Mucosa of rectum (tissue), 2 donors: ENCODE data around the gene BAZ2B.

ENCODE experiments used
- H3K27ac ChIP-seq, 2 donors: one replicate each; pipeline ENCODE4 v1.7.0; 2013; ENCODE audit warnings: inconsistent platforms in 2 of 2, low read depth in 2 of 2, low read length in 2 of 2
- H3K27me3 ChIP-seq, 2 donors: one replicate each; pipeline ENCODE4 v1.7.0; 2013; ENCODE audit warnings: low read length in 2 of 2; ENCODE audit not compliant: control insufficient read depth in 2 of 2, insufficient read depth in 2 of 2
- H3K36me3 ChIP-seq, 2 donors: one replicate each; pipeline ENCODE4 v1.7.0; 2013; ENCODE audit warnings: low read length in 2 of 2; ENCODE audit not compliant: control insufficient read depth in 2 of 2, insufficient read depth in 2 of 2
- H3K4me1 ChIP-seq, 2 donors: one replicate each; pipeline ENCODE4 v1.7.0; 2013; ENCODE audit warnings: low read length in 2 of 2, mild to moderate bottlenecking in 1 of 2; ENCODE audit not compliant: control insufficient read depth in 2 of 2, insufficient read depth in 2 of 2
- H3K4me3 ChIP-seq, 2 donors: one replicate each; pipeline ENCODE4 v1.7.0; 2013; ENCODE audit warnings: low read length in 2 of 2
- H3K9ac ChIP-seq, 2 donors: one replicate each; pipeline ENCODE4 v1.7.0; 2013; ENCODE audit warnings: low read length in 2 of 2, low read depth in 1 of 2, mild to moderate bottlenecking in 1 of 2
- H3K9me3 ChIP-seq, 2 donors: one replicate each; pipeline ENCODE4 v1.7.0; 2013; ENCODE audit warnings: low read length in 2 of 2; ENCODE audit not compliant: control insufficient read depth in 2 of 2
- donor health status: healthy.
- donor health status: Normal muscosa, but diverticular disease.

BAZ2B gene

DNA sequence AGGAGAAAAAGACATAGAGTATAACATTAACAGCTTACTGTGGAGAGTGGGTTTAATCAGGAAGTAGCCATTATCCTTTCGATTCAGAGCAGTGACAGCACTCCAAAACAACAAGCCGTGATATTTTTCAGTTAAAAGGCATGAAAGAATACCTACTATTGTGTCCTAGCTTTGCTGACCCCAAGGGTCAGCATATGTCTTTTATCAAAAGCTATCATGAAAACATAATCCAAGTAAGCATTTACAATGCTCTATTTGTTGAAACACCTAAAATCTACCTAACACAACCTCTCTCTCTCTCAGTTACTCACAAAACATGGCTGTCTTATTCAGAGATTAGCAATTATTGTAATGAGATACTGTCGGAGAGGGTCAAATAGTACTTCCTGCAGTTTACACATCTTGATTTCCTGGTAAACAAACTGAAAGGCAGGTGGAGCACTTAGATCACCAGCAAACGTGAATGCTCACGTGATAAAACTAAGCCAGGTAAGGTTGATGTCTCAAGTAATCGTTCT, 100.0 kb downstream of the BAZ2B start:
- no peaks in the 10 kb centered on the region for H3K9me3 ChIP-seq
- H3K4me3 ChIP-seq: peak overlapping the region; percentile 75 to 84
- peaks cover 0 to 3% of the 10 kb centered on the region in 2 donors for H3K4me1 ChIP-seq
- H3K27ac ChIP-seq: peak overlapping the region; percentile 79 to 87
- no peaks in the 10 kb centered on the region for H3K36me3 ChIP-seq
- peak overlapping the region; percentile 69 to 70 for H3K9ac ChIP-seq
- no peaks in the 10 kb centered on the region for H3K27me3 ChIP-seq

DNA sequence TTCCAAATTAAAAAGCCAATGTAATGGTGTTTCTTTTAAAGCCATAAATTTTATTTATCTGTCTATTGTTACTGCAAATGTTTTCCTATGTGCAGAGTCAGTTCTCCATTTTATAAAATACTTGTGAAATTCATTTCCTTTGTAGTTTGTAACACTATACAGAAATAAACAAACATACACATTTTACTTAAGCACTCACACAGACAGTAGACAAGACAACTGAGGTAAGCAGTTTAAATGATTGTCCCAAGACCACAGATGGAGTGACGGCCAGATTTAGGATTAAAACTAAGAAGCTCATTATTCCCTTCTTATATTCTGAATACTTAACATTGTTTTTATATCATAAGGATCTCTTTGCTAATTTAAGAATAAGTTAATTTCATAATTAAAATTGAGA, 100.9 kb downstream of the BAZ2B start:
- Histone ChIP-seq H3K36me3 (no peaks in the 10 kb centered on the region), H3K27me3 (no peaks in the 10 kb centered on the region), H3K4me3 (peak overlapping the region; percentile 75 to 84), H3K4me1 (peaks cover 0 to 3% of the 10 kb centered on the region in 2 donors), H3K9me3 (no peaks in the 10 kb centered on the region), H3K27ac (no peak overlapping the region), H3K9ac (peak overlapping the region in 1 of 2 donors; percentile 70)

DNA sequence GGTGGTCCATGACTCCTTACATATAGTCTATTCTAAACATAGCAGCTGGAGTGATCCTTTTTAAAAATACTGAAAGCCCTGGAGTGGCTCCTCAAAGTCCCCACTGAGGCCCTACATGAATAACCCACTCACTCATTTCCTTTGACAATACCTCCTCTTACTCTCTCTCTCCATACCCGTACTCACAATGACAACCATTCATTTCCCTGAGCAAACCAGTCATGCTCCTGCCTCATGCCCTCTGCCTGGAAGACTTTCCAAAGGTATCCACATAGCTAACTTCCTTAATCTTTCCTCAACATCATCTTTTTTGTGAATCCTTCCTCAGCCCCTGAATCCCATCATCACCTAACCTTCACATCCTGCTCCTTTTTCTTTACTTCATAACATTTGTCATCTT, 102.6 kb downstream of the BAZ2B start:
- no peak overlapping the region for H3K4me3 ChIP-seq
- no peak overlapping the region for H3K9ac ChIP-seq
- no peaks in the 10 kb centered on the region for H3K27me3 ChIP-seq
- H3K36me3 ChIP-seq: no peaks in the 10 kb centered on the region
- H3K27ac ChIP-seq: no peak overlapping the region
- peaks cover 0 to 3% of the 10 kb centered on the region in 2 donors for H3K4me1 ChIP-seq
- H3K9me3 ChIP-seq: no peaks in the 10 kb centered on the region

DNA sequence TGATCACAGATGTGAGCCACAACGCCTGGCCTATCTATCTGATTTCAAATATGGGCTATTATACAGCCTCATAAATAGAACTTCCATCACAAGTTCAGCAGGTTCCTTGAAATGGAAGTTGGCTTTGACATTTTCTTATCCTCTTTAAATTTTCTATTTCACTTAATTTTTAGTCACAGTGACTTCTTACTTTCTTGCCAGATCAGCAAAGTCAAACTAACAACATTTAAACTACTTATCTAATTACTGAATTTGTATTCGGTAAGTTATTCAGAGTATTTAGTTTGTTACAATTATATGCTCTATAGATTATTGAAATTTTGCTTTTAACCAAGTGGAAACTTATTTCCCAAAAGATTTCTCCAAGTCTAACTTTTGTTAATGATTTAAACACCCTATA, 108.2 kb downstream of the BAZ2B start:
- Histone ChIP-seq H3K27me3 (no peaks in the 10 kb centered on the region), H3K36me3 (no peaks in the 10 kb centered on the region), H3K27ac (no peak overlapping the region), H3K9ac (no peak overlapping the region), H3K4me1 (no peaks in the 10 kb centered on the region), H3K9me3 (no peaks in the 10 kb centered on the region), H3K4me3 (no peak overlapping the region)

DNA sequence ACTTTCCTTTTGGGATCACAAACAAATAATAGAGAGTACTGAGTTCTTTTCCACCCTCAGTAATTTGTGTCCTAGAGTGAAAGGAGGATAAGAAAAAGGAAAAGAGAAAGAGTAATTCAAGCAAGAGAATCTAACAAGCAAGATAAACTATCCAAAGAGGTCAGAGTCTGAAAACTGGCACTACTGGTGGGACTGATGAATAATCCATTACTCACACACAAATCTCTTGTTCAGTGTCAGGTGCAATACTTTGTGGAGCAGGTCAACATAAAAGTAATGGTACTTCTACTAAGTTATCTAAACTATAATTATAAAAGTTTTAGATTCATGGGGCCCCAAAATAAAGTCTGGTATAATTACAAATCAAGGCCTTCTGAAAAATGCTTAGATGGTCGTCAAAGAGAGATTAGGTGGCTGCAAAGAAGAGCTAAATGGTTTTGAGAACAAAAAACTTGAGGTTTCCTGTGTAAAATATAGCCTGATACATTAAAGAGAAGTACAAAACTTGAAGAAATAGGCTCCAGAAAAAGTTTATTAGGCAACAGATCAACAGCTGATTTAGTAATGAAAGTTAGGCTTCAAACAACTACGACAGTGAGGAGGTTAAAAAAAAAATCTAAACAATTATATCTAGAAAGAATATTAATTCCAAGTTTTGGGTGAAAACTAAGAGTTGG, 109.4 kb downstream of the BAZ2B start:
- Histone ChIP-seq H3K9ac (no peak overlapping the region), H3K9me3 (no peaks in the 10 kb centered on the region), H3K4me3 (no peak overlapping the region), H3K36me3 (no peaks in the 10 kb centered on the region), H3K27me3 (no peaks in the 10 kb centered on the region), H3K27ac (no peak overlapping the region), H3K4me1 (no peaks in the 10 kb centered on the region)

DNA sequence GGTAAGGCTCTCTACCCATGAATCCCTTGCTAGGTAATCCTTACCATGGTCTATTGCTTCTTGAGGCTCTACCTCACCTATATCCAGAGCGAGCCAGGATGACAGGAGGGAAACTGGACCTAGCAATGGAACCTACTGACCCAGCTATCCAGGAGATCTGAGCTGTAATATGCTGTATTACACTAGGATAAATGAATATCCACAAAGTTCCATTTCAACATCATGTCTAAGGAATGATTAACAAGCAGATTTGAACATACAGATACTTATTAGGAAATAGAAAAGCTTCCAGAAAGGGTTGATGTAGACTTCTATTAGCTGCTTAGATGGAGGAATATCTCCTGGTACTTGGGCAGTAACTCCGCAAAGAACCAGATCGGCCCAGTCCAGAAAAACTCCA, 110.1 kb downstream of the BAZ2B start:
- Histone ChIP-seq H3K27me3 (no peaks in the 10 kb centered on the region), H3K9ac (no peak overlapping the region), H3K4me3 (no peak overlapping the region), H3K9me3 (no peaks in the 10 kb centered on the region), H3K4me1 (no peaks in the 10 kb centered on the region), H3K36me3 (no peaks in the 10 kb centered on the region), H3K27ac (no peak overlapping the region)

DNA sequence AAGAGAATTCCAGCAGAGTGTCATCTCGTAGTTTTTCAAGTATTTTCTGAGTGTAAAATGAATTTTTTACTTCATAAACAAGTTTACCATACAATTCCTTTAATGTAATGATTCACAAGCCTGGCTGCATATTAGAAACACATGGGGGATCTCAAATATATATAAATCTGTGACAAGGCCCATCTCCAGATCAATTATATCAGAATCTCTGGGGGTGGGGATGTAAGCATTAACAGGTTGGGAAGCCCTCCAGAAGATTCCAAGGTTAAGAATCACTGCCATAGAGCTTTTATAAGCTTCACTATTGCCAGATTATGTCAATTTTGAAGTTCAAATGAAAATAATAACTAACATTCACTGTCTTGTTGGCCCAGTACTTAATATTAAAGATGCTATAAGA, 111.2 kb downstream of the BAZ2B start:
- H3K27me3 ChIP-seq: no peaks in the 10 kb centered on the region
- H3K27ac ChIP-seq: no peak overlapping the region
- H3K9me3 ChIP-seq: no peaks in the 10 kb centered on the region
- H3K4me1 ChIP-seq: no peaks in the 10 kb centered on the region
- no peak overlapping the region for H3K4me3 ChIP-seq
- H3K9ac ChIP-seq: no peak overlapping the region
- H3K36me3 ChIP-seq: no peaks in the 10 kb centered on the region

DNA sequence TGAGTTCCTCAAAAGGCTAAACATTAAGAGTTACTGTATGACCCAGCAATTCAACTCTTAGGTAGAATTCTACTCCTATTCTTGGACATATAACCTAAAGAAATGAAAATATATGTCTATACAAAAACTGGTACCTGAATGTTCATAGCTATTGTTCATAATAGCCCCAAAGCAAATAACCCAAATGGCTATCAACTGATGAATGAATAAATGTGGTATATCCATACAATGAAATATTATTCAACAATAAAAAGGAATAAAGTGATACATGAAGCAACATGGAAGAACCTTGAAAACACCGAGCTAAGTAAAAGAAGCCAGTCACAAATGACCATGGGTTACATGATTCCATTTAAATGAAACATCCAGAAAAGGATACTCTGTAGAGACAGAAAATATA, 114.6 kb downstream of the BAZ2B start:
- no peaks in the 10 kb centered on the region for H3K9me3 ChIP-seq
- H3K9ac ChIP-seq: no peak overlapping the region
- H3K27ac ChIP-seq: no peak overlapping the region
- no peak overlapping the region for H3K4me3 ChIP-seq
- peaks cover 3 to 5% of the 10 kb centered on the region in 2 donors for H3K4me1 ChIP-seq
- no peaks in the 10 kb centered on the region for H3K27me3 ChIP-seq
- H3K36me3 ChIP-seq: no peaks in the 10 kb centered on the region

DNA sequence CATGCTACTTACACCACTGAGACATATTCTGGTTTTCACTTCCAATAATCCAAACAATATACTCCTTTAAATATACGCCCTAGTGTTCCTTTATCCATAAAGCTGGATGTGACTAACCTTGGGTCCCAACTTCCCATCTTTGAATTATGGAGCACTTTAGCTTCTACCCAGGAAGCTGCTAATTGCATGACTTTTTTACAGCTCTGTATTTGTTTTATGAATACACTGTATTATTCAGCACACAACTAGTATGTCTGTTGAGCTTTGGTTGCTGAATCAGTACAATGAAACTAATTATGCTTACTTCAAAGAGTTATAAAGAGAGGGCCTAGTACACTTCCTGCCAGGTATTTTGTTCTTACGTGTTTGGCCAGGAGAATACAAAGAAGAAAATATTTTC, 118.5 kb downstream of the BAZ2B start:
- H3K4me3 ChIP-seq: no peak overlapping the region
- H3K27me3 ChIP-seq: no peaks in the 10 kb centered on the region
- peaks cover 3 to 5% of the 10 kb centered on the region in 2 donors for H3K4me1 ChIP-seq
- no peaks in the 10 kb centered on the region for H3K9me3 ChIP-seq
- peak overlapping the region; percentile 25 to 78 for H3K27ac ChIP-seq
- no peak overlapping the region for H3K9ac ChIP-seq
- H3K36me3 ChIP-seq: no peaks in the 10 kb centered on the region

DNA sequence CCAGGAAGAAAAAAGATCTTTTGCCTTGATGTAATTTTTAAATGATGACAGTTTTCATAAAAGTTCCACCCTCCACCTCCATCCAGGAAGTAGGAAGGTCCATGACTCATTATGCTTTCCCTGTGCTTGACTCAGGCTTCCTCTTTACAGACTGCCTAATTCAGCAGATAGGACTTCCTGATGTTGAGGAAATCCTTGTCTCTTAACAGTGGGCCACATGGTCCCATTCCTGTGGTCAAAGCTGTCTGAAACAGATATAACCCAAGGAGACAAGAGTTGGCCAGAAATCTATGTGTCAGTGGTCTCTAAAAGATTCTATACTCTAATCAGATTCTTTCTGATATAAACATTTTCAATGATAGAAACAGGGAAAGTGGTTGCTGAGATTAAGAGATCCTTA, 119.1 kb downstream of the BAZ2B start:
- no peaks in the 10 kb centered on the region for H3K36me3 ChIP-seq
- H3K27me3 ChIP-seq: no peaks in the 10 kb centered on the region
- peak overlapping the region; percentile 25 to 78 for H3K27ac ChIP-seq
- H3K4me1 ChIP-seq: peaks cover 3 to 5% of the 10 kb centered on the region in 2 donors
- H3K9ac ChIP-seq: no peak overlapping the region
- no peaks in the 10 kb centered on the region for H3K9me3 ChIP-seq
- no peak overlapping the region for H3K4me3 ChIP-seq
